Muscle layer of duodenum (tissue), 2 donors: Measurements from ENCODE around the gene GYG2.
A peak's percentile ranks its signal among the peaks of the same experiment; 100 is the strongest.
"Not testable (repeated sequence)": the region's sequence is repeated elsewhere in the genome, so short reads cannot be mapped to it uniquely, and the experiment has no call there.

Experiments
- H3K27ac ChIP-seq: one replicate; pipeline ENCODE4 v1.7.0; 2013; ENCODE audit warnings: mild to moderate bottlenecking, low read length
- H3K27me3 ChIP-seq: one replicate; pipeline ENCODE4 v1.7.0; 2013; ENCODE audit warnings: low read depth, mild to moderate bottlenecking, control low read depth, low read length
- H3K36me3 ChIP-seq, 2 donors: one replicate each; pipeline ENCODE4 v1.7.0; 2013; ENCODE audit warnings: low read length in 2 of 2, control low read depth in 1 of 2, mild to moderate bottlenecking in 1 of 2; ENCODE audit not compliant: insufficient read depth in 2 of 2, control insufficient read depth in 1 of 2
- H3K4me1 ChIP-seq, 2 donors: one replicate each; pipeline ENCODE4 v1.7.0; 2013; ENCODE audit warnings: low read length in 2 of 2, mild to moderate bottlenecking in 2 of 2, control low read depth in 1 of 2, moderate library complexity in 1 of 2; ENCODE audit not compliant: insufficient read depth in 2 of 2, control insufficient read depth in 1 of 2
- H3K4me3 ChIP-seq, 2 donors: one replicate each; pipeline ENCODE4 v1.7.0; 2013; ENCODE audit warnings: low read length in 2 of 2, low read depth in 1 of 2, mild to moderate bottlenecking in 1 of 2
- H3K9me3 ChIP-seq, 2 donors: one replicate each; pipeline ENCODE4 v1.7.0; 2013; ENCODE audit warnings: low read length in 2 of 2, control low read depth in 1 of 2, mild to moderate bottlenecking in 1 of 2; ENCODE audit not compliant: control insufficient read depth in 1 of 2
- donor health status: healthy.

Gene GYG2

DNA sequence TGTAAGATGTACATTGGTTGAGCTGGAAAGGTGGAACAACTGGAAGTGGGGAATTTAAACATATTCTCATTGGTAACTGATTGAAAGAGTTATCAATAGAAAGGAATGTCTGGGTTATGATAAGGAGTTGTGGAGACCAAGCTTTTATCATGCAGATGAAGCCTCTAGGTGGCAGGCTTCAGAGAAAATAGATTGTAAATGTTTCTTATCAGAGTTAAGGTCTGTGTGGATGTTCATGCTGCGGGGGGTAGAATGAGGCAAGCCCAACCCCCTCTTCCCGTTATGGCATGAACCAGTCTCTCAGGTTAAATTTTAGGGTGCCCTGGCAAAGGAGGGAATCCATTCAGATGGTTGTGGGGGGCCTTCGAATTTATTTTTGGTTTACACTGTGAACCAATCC lies 84.4 kb downstream of the GYG2 start:
- H3K27me3 ChIP-seq: no peaks in the 10 kb centered on the region
- no peaks in the 10 kb centered on the region for H3K4me1 ChIP-seq
- H3K4me3 ChIP-seq: no peak overlapping the region
- peaks cover 0 to 13% of the 10 kb centered on the region in 2 donors for H3K36me3 ChIP-seq
- no peaks in the 10 kb centered on the region for H3K9me3 ChIP-seq
- no peak overlapping the region for H3K27ac ChIP-seq

DNA sequence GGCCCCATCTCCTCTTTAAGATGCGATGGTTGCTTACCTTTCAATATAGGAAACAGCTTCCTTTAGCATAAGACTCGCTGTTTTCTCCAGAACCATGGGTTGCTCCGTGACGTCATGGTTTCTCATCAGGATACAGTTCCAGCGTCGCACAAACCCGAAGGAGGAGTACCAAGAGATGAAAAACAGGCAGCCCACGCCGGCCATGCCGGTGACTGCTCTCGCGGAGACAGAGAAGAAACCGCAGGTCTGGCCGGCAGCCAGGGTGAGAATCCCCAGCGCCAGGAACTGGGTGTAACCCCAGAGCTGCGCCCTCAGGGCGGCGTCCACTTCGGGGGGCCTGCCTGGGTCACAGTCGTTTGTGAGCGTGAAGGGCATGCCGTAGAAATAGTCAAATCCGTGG lies 89.0 kb downstream of the GYG2 start:
- Histone ChIP-seq H3K9me3 (no peaks in the 10 kb centered on the region), H3K36me3 (peaks cover 0 to 30% of the 10 kb centered on the region in 2 donors), H3K27me3 (no peaks in the 10 kb centered on the region), H3K4me3 (no peak overlapping the region), H3K27ac (no peak overlapping the region), H3K4me1 (no peaks in the 10 kb centered on the region)

DNA sequence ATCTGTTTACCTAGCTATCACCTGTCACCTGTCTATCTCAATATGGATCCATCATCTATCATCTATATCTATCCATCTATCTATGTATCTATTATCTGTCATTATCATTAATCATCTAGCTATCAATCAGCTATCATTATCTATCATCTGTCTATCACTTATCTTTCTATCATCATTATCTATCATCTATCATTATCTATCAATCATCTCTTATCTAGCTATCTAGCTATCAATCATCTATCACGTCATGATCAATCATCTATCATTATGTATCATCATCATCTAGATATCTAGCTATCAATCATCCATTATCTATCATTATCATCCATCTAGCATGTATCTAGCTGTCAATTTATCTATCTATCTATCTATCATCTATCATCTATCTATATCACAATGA lies 92.5 kb downstream of the GYG2 start:
- Histone ChIP-seq H3K36me3 (peaks cover 0 to 25% of the 10 kb centered on the region in 2 donors), H3K4me3 (no peak overlapping the region), H3K27ac (no peak overlapping the region), H3K9me3 (no peaks in the 10 kb centered on the region), H3K4me1 (no peaks in the 10 kb centered on the region), H3K27me3 (no peaks in the 10 kb centered on the region)

DNA sequence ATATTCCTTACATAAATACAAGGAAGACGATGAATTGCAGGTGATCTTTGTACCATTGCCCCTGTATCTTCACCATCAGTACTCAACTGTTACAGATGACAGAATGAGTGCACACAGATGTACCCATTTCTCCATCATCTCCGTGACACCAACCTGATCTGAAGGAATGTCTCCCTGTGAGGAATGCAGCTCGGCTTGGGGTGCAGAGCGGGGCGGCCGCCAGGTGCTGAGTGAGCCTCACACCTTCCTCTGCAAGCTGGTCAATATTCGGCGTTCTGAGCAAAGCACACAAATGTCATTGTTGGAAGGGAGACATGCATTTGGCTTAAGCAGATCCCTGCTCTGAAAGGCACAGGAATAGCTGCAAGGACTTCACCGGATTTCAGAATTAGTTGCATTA lies 93.0 kb downstream of the GYG2 start:
- no peaks in the 10 kb centered on the region for H3K4me1 ChIP-seq
- H3K27me3 ChIP-seq: no peaks in the 10 kb centered on the region
- H3K9me3 ChIP-seq: no peaks in the 10 kb centered on the region
- H3K4me3 ChIP-seq: no peak overlapping the region
- H3K36me3 ChIP-seq: peaks cover 0 to 25% of the 10 kb centered on the region in 2 donors
- no peak overlapping the region for H3K27ac ChIP-seq

DNA sequence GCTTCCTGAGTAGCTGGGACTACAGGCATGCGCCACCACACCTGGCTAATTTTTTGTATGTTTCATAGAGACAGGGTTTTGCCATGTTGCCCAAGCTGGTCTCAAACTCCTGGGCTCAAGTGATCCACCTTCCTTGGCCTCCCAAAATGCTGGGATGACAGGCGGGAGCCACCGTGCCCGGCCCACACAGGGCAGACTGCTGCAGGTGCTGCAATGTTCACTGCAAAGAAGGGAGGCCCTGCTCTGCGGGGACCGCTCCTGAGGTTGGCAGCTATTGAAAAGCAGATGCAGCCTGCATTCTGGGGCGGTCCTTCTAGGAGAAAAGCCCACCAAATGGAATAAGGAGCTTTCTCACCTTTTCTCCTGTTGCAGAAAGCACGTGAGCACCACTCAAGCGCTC lies 95.4 kb downstream of the GYG2 start:
- H3K9me3 ChIP-seq: no peaks in the 10 kb centered on the region
- H3K36me3 ChIP-seq: peaks cover 0 to 17% of the 10 kb centered on the region in 2 donors
- H3K4me1 ChIP-seq: no peaks in the 10 kb centered on the region
- no peak overlapping the region for H3K4me3 ChIP-seq
- no peaks in the 10 kb centered on the region for H3K27me3 ChIP-seq
- no peak overlapping the region for H3K27ac ChIP-seq

DNA sequence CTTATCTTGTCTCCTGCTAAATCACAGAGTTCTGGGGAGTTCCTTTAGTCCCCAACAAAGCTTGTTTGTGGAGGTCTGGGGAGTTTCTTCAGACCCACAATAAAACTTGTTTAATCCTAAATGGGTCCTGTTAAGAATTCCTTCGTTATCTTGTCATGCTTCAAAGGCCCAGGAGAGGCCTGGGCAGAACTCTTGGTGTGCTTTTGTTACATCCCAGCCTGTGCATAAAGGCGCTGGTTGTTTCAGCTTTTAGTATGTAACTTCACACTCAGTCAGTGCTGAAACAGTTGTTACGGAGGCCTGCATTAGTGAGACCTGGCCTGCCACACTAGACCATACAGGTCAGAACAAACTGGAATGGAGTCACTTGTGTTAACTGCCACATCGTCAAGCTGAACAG lies 97.5 kb downstream of the GYG2 start:
- not testable (repeated sequence) for H3K4me3 ChIP-seq, H3K36me3 ChIP-seq, H3K9me3 ChIP-seq, H3K27ac ChIP-seq, H3K27me3 ChIP-seq, H3K4me1 ChIP-seq

DNA sequence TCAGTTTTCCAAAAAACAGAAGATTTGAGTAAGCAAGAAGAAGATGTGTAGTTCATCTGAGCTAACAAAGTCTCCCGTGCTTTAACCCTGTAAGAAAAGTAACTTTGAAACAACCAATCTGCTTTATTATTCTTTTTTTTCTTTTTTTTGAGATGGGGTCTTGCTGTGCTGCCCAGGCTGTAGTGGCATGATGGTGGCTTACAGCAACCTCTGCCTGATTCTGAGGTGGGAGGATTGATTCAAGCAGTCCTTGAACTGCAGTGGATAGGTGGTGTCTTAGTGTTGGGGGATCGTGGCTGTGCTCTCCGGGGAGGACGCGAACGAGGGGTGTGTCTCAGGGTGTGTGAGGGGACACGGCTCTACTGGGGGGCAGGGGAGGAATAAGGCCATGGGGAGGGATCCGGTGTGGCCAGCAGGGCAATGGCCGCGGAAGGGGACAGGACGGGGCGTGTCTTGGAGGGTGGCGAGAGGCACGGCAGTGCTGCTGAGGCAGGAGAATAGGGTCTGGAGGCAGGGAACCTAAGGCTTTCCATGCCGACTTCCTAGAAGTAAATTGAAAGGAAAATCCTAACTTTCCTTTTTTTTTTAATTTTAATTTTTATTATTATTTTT lies 98.0 kb downstream of the GYG2 start:
- H3K9me3 ChIP-seq: no peaks in the 10 kb centered on the region
- H3K36me3 ChIP-seq: peaks cover 0 to 3% of the 10 kb centered on the region in 2 donors
- no peaks in the 10 kb centered on the region for H3K27me3 ChIP-seq
- H3K27ac ChIP-seq: no peak overlapping the region
- no peaks in the 10 kb centered on the region for H3K4me1 ChIP-seq
- no peak overlapping the region for H3K4me3 ChIP-seq

DNA sequence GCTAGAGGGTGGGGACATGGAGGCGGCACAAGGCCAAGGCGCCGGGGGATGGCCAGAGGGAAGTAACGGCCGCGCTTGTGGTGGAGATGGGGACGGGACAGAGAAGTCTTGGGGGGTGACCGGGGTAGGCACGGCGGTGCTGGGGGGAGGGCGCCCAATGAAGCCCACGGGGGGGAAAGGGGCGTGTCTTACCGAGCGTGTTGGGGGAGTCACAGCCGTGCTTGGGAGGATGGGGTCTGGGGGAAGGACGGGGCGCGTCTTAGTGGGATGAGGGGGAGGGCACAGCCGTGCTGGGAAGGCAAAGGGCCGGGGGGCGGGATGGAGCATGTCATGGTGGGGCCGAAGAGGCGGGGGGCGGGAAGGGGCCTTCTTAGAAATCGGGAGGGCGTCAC lies 99.5 kb downstream of the GYG2 start:
- H3K27me3 ChIP-seq: no peaks in the 10 kb centered on the region
- peak overlapping the region in 1 of 2 donors; percentile 67 for H3K4me3 ChIP-seq
- no peaks in the 10 kb centered on the region for H3K9me3 ChIP-seq
- no peak overlapping the region for H3K27ac ChIP-seq
- H3K36me3 ChIP-seq: no peaks in the 10 kb centered on the region
- H3K4me1 ChIP-seq: no peaks in the 10 kb centered on the region

DNA sequence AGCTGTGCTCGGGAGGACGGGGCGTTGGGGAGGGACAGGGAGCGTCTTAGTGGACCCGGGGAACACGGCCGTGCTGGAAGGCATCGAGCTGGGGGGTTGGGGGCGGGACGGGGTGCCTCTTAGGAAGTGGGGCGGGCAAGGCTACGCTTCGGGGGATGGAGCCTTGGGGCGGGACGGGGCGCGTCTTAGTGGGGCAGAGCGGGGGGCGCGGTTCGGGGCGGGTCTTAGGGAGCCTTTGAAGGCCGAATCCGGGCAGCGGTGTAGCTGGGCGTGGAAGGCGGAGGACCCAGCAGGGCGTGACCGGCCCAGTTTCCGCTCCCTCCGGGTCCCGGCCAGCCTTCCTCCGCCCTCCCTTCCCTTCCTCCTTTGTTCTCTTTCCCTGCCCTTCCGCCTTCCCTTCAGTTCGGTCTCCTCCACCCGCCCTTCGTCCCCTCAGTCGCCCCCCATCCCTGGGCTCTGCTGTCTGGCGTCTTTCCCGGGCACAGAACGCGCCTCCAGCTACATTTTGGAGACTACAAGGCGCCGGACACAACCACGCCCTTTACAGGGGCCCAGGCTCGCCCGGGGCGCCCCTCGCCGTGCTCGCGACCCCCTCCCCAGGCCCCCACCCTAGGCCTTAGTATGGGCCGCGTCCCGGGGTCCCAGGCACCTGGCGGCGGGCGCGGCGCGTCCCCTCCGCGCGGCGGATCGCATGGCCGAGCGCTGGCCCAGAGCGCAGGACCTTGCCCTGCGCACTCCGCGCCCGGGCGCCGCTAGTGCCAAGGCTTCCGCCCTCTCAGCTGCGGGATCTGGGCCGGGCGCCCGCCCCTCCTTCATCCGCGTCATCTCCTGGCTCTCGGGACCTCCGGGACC lies 100.1 kb downstream of the GYG2 start, which contains the start of gene ARSD:
Gene ARSD, minus strand, starts transcription at position 757 of the 852 bp plus-strand sequence. Its CDS starts 64 bp downstream, at position 693.
- no peaks in the 10 kb centered on the region for H3K36me3 ChIP-seq
- peak within 1 kb of the TSS in 1 of 2 donors; percentile 67 for H3K4me3 ChIP-seq
- no peaks in the 10 kb centered on the region for H3K27me3 ChIP-seq

DNA sequence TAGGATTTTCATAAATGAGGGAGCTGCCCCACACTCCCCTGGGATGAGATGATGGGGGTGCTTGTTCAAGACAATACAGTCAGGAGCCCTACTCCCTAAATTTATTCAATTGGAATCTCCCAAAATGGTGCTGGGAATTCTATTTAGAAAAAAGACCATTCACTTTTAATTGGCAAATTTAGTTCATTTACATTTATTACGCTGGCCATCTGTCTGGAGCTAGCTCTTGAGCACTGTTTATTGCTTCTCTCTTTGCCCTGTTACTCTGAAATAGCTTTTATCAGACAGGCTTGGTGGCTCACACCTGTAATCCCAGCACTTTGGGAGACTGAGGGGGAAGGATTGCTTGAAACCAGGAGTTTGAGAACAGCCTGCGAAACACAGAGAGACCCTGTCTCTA lies 102.4 kb downstream of the GYG2 start:
- no peaks in the 10 kb centered on the region for H3K27me3 ChIP-seq
- H3K36me3 ChIP-seq: no peaks in the 10 kb centered on the region
- no peak overlapping the region for H3K4me3 ChIP-seq
- H3K27ac ChIP-seq: no peak overlapping the region
- H3K4me1 ChIP-seq: no peaks in the 10 kb centered on the region
- H3K9me3 ChIP-seq: no peaks in the 10 kb centered on the region

More for the DNA sequence above, 100.1 kb downstream of the GYG2 start, which contains the start of gene ARSD:
- H3K4me1 ChIP-seq: no peaks in the 10 kb centered on the region
- no peaks in the 10 kb centered on the region for H3K9me3 ChIP-seq
- H3K27ac ChIP-seq: peak within 1 kb of the TSS; percentile 51

DNA sequence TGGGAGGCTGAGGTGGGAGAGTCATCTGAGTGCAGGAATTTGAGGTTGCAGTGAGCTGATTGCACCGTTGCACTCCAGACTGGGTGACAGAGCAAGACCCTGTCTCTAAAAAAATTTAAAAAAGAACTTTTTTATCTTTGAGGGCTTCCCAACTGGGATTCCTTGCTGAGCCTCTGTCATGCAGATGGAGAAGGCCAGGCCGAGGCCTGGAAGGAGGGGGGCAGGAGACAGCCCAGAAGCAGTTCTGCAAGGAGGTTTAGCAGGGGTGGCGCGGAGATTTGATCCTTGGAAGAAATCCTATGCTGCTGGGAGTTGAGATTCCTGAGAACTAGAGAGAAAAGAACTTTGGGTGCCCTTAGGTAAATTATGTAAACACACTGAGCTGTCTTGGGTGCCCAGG lies 102.9 kb downstream of the GYG2 start:
- Histone ChIP-seq H3K9me3 (no peaks in the 10 kb centered on the region), H3K27me3 (no peaks in the 10 kb centered on the region), H3K4me1 (no peaks in the 10 kb centered on the region), H3K4me3 (no peak overlapping the region), H3K36me3 (no peaks in the 10 kb centered on the region), H3K27ac (no peak overlapping the region)
